Smooth muscle cell (in vitro differentiated cells): Measurements from ENCODE around the gene CDK10. TPM values are rescaled to one million over a fixed set of nuclear protein-coding genes. Genes with fewer than 3 reads are reported as not detected.

ENCODE experiments used
- DNase-seq: peaks from one replicate; lab custom pipeline; 2025; ENCODE audit not compliant: unreplicated experiment; lab: John Stamatoyannopoulos, UW
- H2AFZ ChIP-seq: fragments of 200-600 bp; sonication (generic); 2 replicates; pipeline ENCODE4 v1.6.0; 2016; ENCODE audit warnings: antibody characterized with exemption, low read depth, mild to moderate bottlenecking
- H3F3A ChIP-seq: fragments of 200-600 bp; sonication (generic); 2 replicates; pipeline ENCODE4 v1.6.0; 2017; ENCODE audit warnings: antibody characterized with exemption, low read depth
- H3K27ac ChIP-seq: fragments of 200-600 bp; sonication (generic); 2 replicates; pipeline ENCODE4 v1.5.1; 2016; ENCODE audit warnings: low read depth, mild to moderate bottlenecking
- H3K27me3 ChIP-seq: fragments of 200-600 bp; sonication (generic); 2 replicates; pipeline ENCODE4 v1.6.1; 2016; ENCODE audit warnings: low read depth, mild to moderate bottlenecking
- H3K36me3 ChIP-seq: fragments of 200-600 bp; sonication (generic); 2 replicates; pipeline ENCODE4 v1.5.1; 2016; ENCODE audit warnings: low read depth
- H3K4me1 ChIP-seq: fragments of 200-600 bp; sonication (generic); 2 replicates; pipeline ENCODE4 v1.5.1; 2016; ENCODE audit warnings: low read depth
- H3K4me2 ChIP-seq: fragments of 200-600 bp; sonication (generic); 2 replicates; pipeline ENCODE4 v1.6.0; 2016; ENCODE audit warnings: mild to moderate bottlenecking
- H3K4me3 ChIP-seq: fragments of 200-600 bp; sonication (generic); 2 replicates; pipeline ENCODE4 v1.5.1; 2016; ENCODE audit warnings: mild to moderate bottlenecking
- H3K79me2 ChIP-seq: fragments of 200-600 bp; sonication (generic); 2 replicates; pipeline ENCODE4 v1.6.0; 2016; ENCODE audit warnings: low read depth, mild to moderate bottlenecking
- H3K9ac ChIP-seq: fragments of 200-600 bp; sonication (generic); 2 replicates; pipeline ENCODE4 v1.6.0; 2016; ENCODE audit warnings: low read depth
- H3K9me3 ChIP-seq: fragments of 200-600 bp; sonication (generic); replicated peaks from 2 replicates; pipeline ENCODE4 v1.5.1; 2016; ENCODE audit warnings: low read depth
- H4K20me1 ChIP-seq: fragments of 200-600 bp; sonication (generic); 2 replicates; pipeline ENCODE4 v1.6.0; 2016; ENCODE audit warnings: low read depth
- CTCF ChIP-seq: fragments of 200-600 bp; sonication (generic); IDR thresholded peaks from 2 replicates; pipeline ENCODE4 v1.5.1; 2017; ENCODE audit warnings: borderline replicate concordance, mild to moderate bottlenecking, antibody characterized with exemption; ENCODE audit not compliant: insufficient read depth, poor library complexity, severe bottlenecking
- WGBS: methylation state at CpG from one replicate; pipeline ENCODE4 v1.1.7; 2016; ENCODE audit warnings: low lambda C conversion rate; 5-methylcytosine and 5-hydroxymethylcytosine counted together
- polyA plus RNA-seq: library from polyadenylated mRNA; unstranded; fragments of >200 nt; fragmentation: Nextera tagmentation; extraction: Ambion mirVana; gene quantifications from 2 replicates; pipeline ENCODE4 v1.2.1, GENCODE V29; 2016
- total RNA-seq: library from RNA; depleted of rRNA; stranded (reverse); fragments of >200 nt; gene quantifications from 2 replicates; pipeline ENCODE4 v1.2.3, GENCODE V29; 2014

CDK10 gene
- total and polyA plus RNA-seq, 2 experiments from 2014 or later = 24.4 to 77.0 TPM

- peaks cover 21% of the 10 kb centered on the region for H4K20me1 ChIP-seq
- H3K9ac ChIP-seq = peak overlapping the region; percentile 80
- H2AFZ ChIP-seq = no peak overlapping the region
- no peaks in the 10 kb centered on the region for H3K36me3 ChIP-seq
- DNase-seq = peak; percentile 92
- H3K79me2 ChIP-seq = peaks cover 3% of the 10 kb centered on the region
- H3K27me3 ChIP-seq = no peaks in the 10 kb centered on the region
- peak overlapping the region; percentile 89 for H3K27ac ChIP-seq
- H3K4me2 ChIP-seq = peak overlapping the region; percentile 92
- no peaks in the 10 kb centered on the region for H3F3A ChIP-seq
- peak; percentile 60 for TF ChIP-seq CTCF
- H3K9me3 ChIP-seq = no peaks in the 10 kb centered on the region
- peak overlapping the region; percentile 81 for H3K4me3 ChIP-seq
- peaks cover 12% of the 10 kb centered on the region for H3K4me1 ChIP-seq
- 2% methylated on average over 30 of the region's 30 CpGs for WGBS
Measured at GRCh38 chr16:89700100-89700648, 13.7 kb downstream of the CDK10 start.

GRCh38 chr16:89700649-89701424 lies 14.3 kb downstream of the CDK10 start:
- Histone ChIP-seq H3K4me2 (peak overlapping the region; percentile 92), H3F3A (no peaks in the 10 kb centered on the region), H3K4me1 (peaks cover 12% of the 10 kb centered on the region), H3K27ac (peak overlapping the region; percentile 89), H3K27me3 (no peaks in the 10 kb centered on the region), H3K9me3 (no peaks in the 10 kb centered on the region), H3K36me3 (no peaks in the 10 kb centered on the region), H3K9ac (peak overlapping the region; percentile 80), H2AFZ (no peak overlapping the region), H3K79me2 (peaks cover 3% of the 10 kb centered on the region), H3K4me3 (peak overlapping the region; percentile 81), H4K20me1 (peaks cover 21% of the 10 kb centered on the region)
- TF ChIP-seq CTCF = peak; percentile 28
- DNase-seq = no peak
- WGBS = 3% methylated on average over 52 of the region's 78 CpGs

GRCh38 chr16:89701425-89702406 lies 15.2 kb downstream of the CDK10 start, which contains the start of gene SPATA2L:
TSS of gene SPATA2L (minus strand) at chr16:89701705. CDS start at chr16:89701232, 473 bp downstream.
- peak; percentile 12 for TF ChIP-seq CTCF
- H3K27me3 ChIP-seq = no peaks in the 10 kb centered on the region
- H3K4me2 ChIP-seq = peak within 1 kb of the TSS; percentile 92
- peaks cover 3% of the 10 kb centered on the region for H3K79me2 ChIP-seq
- no peak within 1 kb of the TSS for H2AFZ ChIP-seq
- peak within 1 kb of the TSS; percentile 80 for H3K9ac ChIP-seq
- no peaks in the 10 kb centered on the region for H3K36me3 ChIP-seq
- 2% methylated on average over 93 of the region's 97 CpGs for WGBS
- H4K20me1 ChIP-seq = peaks cover 21% of the 10 kb centered on the region
- H3K4me1 ChIP-seq = peaks cover 12% of the 10 kb centered on the region
- DNase-seq = peak; percentile 51
- H3K4me3 ChIP-seq = peak within 1 kb of the TSS; percentile 81
- H3F3A ChIP-seq = no peaks in the 10 kb centered on the region
- H3K27ac ChIP-seq = peak within 1 kb of the TSS; percentile 89
- H3K9me3 ChIP-seq = no peaks in the 10 kb centered on the region
